Fibroblast of the aortic adventitia (primary cell): ENCODE results near the gene SPRED1. TPM values are rescaled to one million over a fixed set of nuclear protein-coding genes. Genes with fewer than 3 reads are reported as not detected.
"Not testable (repeated sequence)": the region's sequence is repeated elsewhere in the genome, so short reads cannot be mapped to it uniquely, and the experiment has no call there.

Experiments used
- DNase-seq: peaks from one replicate; pipeline ENCODE4 v3.0.0-alpha.2; 2010; ENCODE audit warnings: low read depth
- H3K4me3 ChIP-seq: 2 replicates; pipeline ENCODE4 v1.5.1; 2011; ENCODE audit warnings: low read depth, mild to moderate bottlenecking, control low read depth, low read length, moderate library complexity
- total RNA-seq: library from RNA; depleted of rRNA; stranded (reverse); fragments of >200 nt; gene quantifications from 2 replicates; pipeline ENCODE4 v1.2.3, GENCODE V29; 2012; ENCODE audit warnings: low replicate concordance
- TF ChIP-seq, protein P1 (sequence below): IDR thresholded peaks from 2 replicates; pipeline ENCODE4 v1.5.1; 2011; ENCODE audit warnings: mild to moderate bottlenecking, low read length, control low read depth, inconsistent platforms; ENCODE audit not compliant: insufficient read depth

SPRED1 gene
- total RNA-seq, 1 donor: 55.1 TPM

DNA sequence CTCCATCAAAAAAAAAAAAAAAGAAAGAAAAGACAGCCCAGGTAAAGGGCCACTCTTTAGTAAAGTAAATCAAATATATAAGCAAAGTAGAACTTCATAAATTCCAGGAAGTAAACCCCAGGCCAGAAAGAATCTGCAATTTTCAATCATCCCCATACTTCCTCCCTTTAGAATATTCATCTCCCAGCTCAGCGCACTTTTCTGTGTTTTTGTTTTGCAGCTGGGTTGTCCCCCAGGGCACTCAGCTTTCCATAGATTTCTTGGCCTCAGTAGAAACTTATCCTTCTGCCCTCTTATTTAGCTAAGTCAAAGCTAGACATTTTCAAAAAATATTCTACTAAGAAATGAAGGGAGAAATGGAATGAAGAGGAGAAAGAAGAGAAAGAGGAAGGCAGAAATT lies 24.0 kb upstream of the SPRED1 start:
- DNase-seq: no peak

DNA sequence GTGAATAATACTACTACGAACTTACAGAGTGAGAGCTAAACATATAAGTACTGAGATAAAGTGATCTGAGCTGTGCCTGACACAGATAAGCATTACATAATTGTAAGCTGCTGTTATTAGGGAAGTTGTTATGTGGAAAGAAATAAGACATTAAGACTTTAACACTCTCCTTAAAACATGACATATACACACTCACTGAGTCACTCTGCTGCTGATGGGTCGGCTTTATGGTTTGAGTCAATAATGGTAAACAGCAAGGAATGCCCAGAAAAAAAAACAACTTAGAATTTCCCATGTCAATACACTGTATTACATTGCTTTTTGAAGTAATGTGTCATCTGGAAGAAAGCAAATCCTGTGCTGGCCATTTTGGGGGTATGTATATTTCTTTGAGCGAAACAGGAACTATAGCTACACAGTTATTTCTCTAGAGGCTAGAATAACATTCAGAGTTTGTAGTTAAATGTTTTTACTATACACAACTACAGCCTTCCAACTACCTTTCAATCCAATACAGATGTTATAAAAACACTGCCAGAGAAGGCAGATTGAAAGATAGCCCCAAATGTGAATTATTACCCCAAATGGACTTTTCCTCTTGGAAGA lies 22.8 kb upstream of the SPRED1 start:
- TF ChIP-seq, protein P1, sequence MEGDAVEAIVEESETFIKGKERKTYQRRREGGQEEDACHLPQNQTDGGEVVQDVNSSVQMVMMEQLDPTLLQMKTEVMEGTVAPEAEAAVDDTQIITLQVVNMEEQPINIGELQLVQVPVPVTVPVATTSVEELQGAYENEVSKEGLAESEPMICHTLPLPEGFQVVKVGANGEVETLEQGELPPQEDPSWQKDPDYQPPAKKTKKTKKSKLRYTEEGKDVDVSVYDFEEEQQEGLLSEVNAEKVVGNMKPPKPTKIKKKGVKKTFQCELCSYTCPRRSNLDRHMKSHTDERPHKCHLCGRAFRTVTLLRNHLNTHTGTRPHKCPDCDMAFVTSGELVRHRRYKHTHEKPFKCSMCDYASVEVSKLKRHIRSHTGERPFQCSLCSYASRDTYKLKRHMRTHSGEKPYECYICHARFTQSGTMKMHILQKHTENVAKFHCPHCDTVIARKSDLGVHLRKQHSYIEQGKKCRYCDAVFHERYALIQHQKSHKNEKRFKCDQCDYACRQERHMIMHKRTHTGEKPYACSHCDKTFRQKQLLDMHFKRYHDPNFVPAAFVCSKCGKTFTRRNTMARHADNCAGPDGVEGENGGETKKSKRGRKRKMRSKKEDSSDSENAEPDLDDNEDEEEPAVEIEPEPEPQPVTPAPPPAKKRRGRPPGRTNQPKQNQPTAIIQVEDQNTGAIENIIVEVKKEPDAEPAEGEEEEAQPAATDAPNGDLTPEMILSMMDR: no peak
- no peak overlapping the region for H3K4me3 ChIP-seq
- no peak for DNase-seq

More for the DNA sequence above, 24.0 kb upstream of the SPRED1 start:
- H3K4me3 ChIP-seq: no peak overlapping the region
- TF ChIP-seq, protein P1: no peak

DNA sequence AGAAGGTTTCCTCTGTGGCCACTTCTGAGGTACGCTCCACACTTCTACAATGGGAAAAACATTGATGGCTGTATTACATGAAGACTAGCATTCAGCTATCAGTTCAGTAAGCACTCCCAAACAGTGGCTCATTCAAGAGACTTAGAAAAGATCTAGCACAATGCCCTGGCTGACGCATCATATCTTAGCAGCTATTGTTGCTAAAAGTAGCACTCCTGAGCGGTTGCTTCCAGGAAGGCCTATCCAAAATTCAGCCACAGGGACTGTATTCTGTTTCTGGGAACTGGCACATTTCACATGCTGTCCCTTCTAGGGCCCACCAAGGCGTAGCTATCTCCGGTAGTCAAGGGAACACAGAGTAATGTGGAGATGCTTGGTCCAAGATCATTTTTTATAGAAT lies 21.2 kb upstream of the SPRED1 start:
- no peak for DNase-seq
- TF ChIP-seq, protein P1: no peak
- H3K4me3 ChIP-seq: no peak overlapping the region

DNA sequence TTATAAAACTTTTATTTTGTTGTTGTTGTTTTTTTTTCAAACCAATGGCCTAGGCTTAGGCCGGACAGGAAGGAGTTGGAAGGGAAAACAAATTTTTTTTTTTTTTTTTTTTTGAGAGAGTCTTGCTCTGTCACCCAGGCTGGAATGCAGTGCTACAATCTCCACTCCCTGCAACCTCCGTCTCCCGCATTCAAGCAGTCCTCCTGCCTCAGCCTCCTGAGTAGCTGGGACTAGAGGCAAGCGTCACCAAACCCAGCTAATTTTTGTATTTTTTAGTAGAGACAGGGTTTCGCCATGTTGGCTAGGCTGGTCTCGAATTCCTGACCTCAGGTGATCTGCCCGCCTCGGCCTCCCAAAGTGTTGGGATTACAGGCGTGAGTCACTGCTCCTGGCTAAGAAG lies 15.6 kb upstream of the SPRED1 start:
- H3K4me3 ChIP-seq, DNase-seq: not testable (repeated sequence)

DNA sequence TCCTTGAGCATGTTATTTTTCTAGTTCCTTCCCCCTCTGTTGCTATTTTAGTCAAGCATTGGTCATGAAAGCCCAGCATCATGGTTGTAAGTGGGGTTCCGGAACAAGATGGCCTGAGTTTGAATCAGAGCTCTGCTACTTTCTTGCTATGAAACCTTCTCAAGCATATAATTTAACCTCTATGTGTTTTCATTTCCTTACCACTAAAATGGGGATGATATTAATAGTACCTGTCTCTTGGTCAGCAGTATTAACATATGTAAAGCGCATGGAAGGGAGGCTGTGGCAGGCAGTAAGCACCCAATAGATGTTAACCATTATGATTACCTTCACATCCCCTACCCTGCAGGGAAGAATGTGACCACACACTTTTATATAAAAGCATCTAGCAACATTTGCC lies 14.3 kb upstream of the SPRED1 start:
- no peak for DNase-seq
- no peak overlapping the region for H3K4me3 ChIP-seq
- TF ChIP-seq, protein P1: no peak

DNA sequence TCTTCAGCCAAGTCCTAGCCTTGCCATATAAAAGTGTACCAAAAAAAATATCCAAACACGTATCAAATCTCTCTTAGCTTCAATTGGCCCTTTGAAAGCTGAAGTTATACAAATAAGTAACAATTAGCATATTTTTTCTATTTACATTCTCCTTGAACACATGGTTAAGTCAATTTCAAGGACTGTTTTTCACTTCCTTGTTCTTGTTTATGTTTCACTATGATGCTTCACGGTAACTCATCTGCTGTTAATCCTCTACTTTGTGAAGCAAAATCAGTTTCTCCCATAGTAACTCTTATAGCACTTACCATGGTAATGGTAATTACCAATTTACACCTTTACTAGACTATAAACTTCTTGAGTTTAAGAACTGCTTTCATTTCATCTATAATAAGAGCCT lies 10.6 kb upstream of the SPRED1 start:
- DNase-seq: no peak

DNA sequence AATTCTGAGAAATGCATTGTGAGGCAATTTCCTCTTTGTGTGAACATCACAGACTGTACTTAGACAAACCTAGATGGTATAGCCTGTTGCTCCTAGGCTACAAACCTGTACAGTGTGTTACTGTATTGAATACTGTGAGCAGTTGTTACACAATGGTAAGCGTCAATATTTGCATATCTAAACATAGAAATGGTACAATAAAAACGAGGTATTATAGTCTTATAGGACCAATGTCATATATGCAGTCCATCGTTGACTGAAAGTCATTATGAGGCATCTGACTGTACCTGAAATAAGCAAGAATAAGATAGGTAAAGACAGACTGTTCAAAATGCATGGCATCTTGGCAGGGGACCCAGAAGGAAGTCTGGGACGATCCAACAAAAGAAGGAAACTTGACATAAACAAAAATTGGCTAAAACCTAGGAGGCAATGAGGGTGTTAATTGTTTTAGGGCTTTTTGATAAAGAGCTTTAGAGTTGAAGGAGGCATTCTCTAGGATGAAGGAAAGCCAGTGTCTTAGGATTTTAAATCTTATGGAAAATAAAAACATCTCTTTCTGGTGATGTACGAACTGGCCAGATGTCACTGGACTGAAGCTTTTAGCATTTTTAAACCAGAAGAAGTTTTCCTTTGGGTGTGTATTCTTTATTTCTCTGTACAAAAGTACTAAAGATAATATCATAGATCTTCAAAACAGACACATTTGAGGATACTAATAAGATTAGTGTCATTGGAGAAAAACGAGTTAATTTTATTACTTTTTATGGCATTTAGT lies 9.2 kb upstream of the SPRED1 start:
- no peak for DNase-seq
- H3K4me3 ChIP-seq: no peak overlapping the region
- TF ChIP-seq, protein P1: no peak

More for the DNA sequence above, 10.6 kb upstream of the SPRED1 start:
- TF ChIP-seq, protein P1: no peak
- H3K4me3 ChIP-seq: no peak overlapping the region
